GM20431 (cell line): ENCODE data around the gene PPP2R2D.

ENCODE experiments used
- in situ Hi-C: fragments of 300-500 bp; cut with MseI, MboI; formaldehyde crosslinking; loops from one replicate; pipeline ENCODE4 v1.15.0; 2020; ENCODE audit warnings: low sequenced_read_pairs; ENCODE audit not compliant: unreplicated experiment

The PPP2R2D gene

GRCh38 chr10:131900350-131901152, at the start of gene PPP2R2D:
TSS of gene PPP2R2D (plus strand) at chr10:131901008. CDS start at chr10:131901149, 141 bp downstream.
- in situ Hi-C loops: no loop called here

- in situ Hi-C loops: no loop called here
Observed at GRCh38 chr10:131851346-131851745, 49.5 kb upstream of the PPP2R2D start.

- in situ Hi-C loops: no loop called here
Observed at GRCh38 chr10:131852176-131852822, 48.5 kb upstream of the PPP2R2D start.

GRCh38 chr10:131852823-131853609, 47.8 kb upstream of the PPP2R2D start:
- in situ Hi-C loops: no loop called here

GRCh38 chr10:131853610-131853964, 47.2 kb upstream of the PPP2R2D start:
- in situ Hi-C loops: no loop called here

GRCh38 chr10:131854579-131855335, 46.1 kb upstream of the PPP2R2D start:
- in situ Hi-C loops: no loop called here

- in situ Hi-C loops: no loop called here
Observed at GRCh38 chr10:131855461-131856401, 45.1 kb upstream of the PPP2R2D start.

- in situ Hi-C loops: no loop called here
Observed at GRCh38 chr10:131856441-131857094, 44.2 kb upstream of the PPP2R2D start.

- in situ Hi-C loops: no loop called here
Observed at GRCh38 chr10:131857156-131858117, 43.4 kb upstream of the PPP2R2D start.

- in situ Hi-C loops: no loop called here
Observed at GRCh38 chr10:131858118-131858515, 42.7 kb upstream of the PPP2R2D start.

GRCh38 chr10:131858583-131859340, 42.0 kb upstream of the PPP2R2D start:
- in situ Hi-C loops: no loop called here

GRCh38 chr10:131859341-131860020, 41.3 kb upstream of the PPP2R2D start:
- in situ Hi-C loops: no loop called here

GRCh38 chr10:131860311-131860710, 40.5 kb upstream of the PPP2R2D start:
- in situ Hi-C loops: no loop called here

GRCh38 chr10:131860806-131861440, 39.9 kb upstream of the PPP2R2D start:
- in situ Hi-C loops: no loop called here

GRCh38 chr10:131862548-131862947, 38.3 kb upstream of the PPP2R2D start:
- in situ Hi-C loops: no loop called here
